ENCODE data around the gene SLC9A9. TPM values are rescaled to one million over a fixed set of nuclear protein-coding genes. Genes with fewer than 3 reads are reported as not detected.

The SLC9A9 gene
- total RNA-seq, 4 donors from 2014 or later: 7.8 to 19.6 (median 13.4) TPM

DNA sequence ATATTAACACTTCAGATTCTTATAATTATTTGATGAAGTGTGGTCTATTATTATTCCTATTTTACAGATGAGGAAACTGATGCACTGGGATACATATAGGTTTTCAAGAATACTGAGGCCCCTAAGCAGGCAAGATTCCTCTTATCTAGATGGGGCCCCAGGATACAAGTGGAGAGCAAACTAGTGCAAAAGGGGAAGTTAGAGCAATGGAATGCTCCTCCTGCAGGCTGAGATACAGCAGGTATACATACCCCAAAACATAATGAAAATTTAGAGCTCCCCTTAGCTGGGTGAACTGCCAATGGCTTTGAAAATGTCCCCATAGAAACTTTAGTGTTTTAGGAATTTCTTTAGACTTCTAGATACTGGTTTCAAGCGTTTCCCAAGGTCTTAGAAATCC, 481.6 kb downstream of the SLC9A9 start:
- Histone ChIP-seq H3K4me3 (replicated peaks in 1 of 3) (no peak overlapping the region), H3K27ac (no peak overlapping the region), H3K9me3 (no peaks in the 10 kb centered on the region), H3K4me1 (peaks cover 0 to 9% of the 10 kb centered on the region in 2 donors), H3K27me3 (no peaks in the 10 kb centered on the region), H3K36me3 (no peaks in the 10 kb centered on the region)
- DNase-seq: no peak
- intact Hi-C loops (cut with DNase I): no loop called here
- WGBS, 2 donors: 85 to 96% methylated on average over 1 of the region's 1 CpG
- TF ChIP-seq CTCF (IDR thresholded peaks at IDR 0.05) (no peak), POLR2A (IDR thresholded peaks at IDR 0.05) (no peak)

DNA sequence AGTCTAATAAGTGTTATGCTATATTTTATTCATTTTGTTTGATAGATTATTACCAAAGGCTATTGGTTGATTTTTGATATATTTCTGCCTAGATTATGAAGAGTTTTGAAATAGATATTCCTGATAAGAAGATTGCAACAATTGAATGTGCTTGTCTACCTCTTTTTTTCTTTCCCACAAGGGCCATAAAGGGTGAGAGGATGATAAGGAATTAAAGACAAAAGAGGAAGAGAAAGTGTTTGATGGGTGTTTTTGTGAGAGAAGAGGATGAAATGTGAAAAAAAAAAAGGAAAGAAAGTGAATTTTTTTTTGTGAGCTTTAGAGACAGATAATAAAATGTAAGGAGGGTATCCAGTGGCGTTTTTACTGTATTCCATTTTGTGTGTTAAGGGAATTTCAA, 484.3 kb downstream of the SLC9A9 start:
- Histone ChIP-seq H3K4me1 (peaks cover 0 to 9% of the 10 kb centered on the region in 2 donors), H3K27ac (no peak overlapping the region), H3K27me3 (no peaks in the 10 kb centered on the region), H3K4me3 (replicated peaks in 1 of 3) (no peak overlapping the region), H3K9me3 (no peaks in the 10 kb centered on the region), H3K36me3 (no peaks in the 10 kb centered on the region)
- 91 to 100% methylated on average over 1 of the region's 1 CpG for WGBS, 2 donors
- no peak for TF ChIP-seq CTCF (IDR thresholded peaks at IDR 0.05)
- TF ChIP-seq POLR2A (IDR thresholded peaks at IDR 0.05): no peak
- intact Hi-C loops (cut with DNase I): no loop called here
- DNase-seq: no peak

DNA sequence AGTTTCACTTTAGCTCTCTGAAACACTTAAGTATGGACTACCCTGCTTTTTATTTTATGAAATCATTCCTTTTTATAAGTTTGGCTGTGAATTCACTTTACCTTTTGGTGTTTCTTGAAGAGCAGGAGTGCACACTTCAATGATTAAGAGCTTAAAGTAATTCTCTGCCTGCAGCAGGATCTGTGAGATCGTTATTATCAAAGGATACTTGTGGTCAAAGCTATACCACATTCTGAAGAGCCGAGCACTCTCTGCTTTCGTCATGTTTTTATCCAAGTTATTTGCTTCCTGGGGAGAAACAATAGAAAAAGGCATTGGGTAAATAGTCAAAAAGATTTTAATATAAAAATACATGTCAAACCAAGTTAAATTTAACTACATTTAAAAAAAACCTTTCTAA, 485.0 kb downstream of the SLC9A9 start:
- Histone ChIP-seq H3K27me3 (no peaks in the 10 kb centered on the region), H3K36me3 (no peaks in the 10 kb centered on the region), H3K9me3 (no peaks in the 10 kb centered on the region), H3K4me1 (peaks cover 0 to 9% of the 10 kb centered on the region in 2 donors), H3K4me3 (replicated peaks in 1 of 3) (no peak overlapping the region), H3K27ac (no peak overlapping the region)
- TF ChIP-seq POLR2A (IDR thresholded peaks at IDR 0.05) (no peak), CTCF (IDR thresholded peaks at IDR 0.05) (no peak)
- WGBS, 2 donors: 30 to 33% methylated on average over 3 of the region's 3 CpGs
- DNase-seq: no peak
- intact Hi-C loops (cut with DNase I): no loop called here

DNA sequence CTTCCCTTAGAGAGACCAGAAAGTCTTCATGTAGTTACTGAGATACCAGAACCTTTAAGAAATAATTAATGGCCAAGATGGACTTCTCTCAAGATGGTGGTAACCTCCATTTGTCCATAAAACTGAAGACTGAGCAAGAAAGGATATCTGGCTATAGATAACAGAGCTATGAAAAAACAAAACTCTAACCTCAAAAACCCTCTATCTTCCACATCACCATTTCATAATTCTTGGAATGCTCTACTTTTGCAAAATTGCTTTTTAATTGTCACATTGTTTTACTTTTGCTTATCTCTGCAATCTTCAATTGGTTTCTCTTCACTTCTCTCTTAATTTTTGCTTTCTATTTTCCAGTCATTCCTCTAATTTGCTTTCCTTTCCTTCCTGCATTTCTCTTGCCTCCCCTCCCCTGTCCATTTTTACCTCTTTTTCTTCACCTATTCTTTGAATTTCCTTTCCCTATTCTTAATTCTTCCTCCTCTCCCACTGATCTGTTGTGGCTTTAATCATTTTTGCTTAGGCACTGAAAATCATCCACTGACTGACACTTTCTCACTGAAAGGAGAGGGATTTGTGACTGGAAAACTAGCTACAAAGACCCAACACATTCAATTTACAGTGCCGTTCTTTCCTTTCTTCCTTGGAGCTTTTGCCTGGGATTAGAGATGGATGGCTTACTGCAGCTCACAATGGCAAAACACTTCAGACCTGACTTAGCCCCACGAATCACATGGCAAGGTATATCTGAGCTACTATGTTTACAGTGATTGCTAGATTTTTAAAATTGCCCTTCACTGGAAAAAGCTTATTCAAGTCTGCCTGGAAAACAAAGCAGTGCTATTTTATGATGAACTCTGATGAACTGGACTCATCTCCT, 485.9 kb downstream of the SLC9A9 start:
- no peak for TF ChIP-seq CTCF (IDR thresholded peaks at IDR 0.05)
- no peak for TF ChIP-seq POLR2A (IDR thresholded peaks at IDR 0.05)
- Histone ChIP-seq H3K4me1 (peaks cover 0 to 9% of the 10 kb centered on the region in 2 donors), H3K27ac (no peak overlapping the region), H3K27me3 (no peaks in the 10 kb centered on the region), H3K9me3 (no peaks in the 10 kb centered on the region), H3K4me3 (replicated peaks in 1 of 3) (no peak overlapping the region), H3K36me3 (no peaks in the 10 kb centered on the region)
- intact Hi-C loops (cut with DNase I): no loop called here
- no peak for DNase-seq
- 73 to 74% methylated on average over 2 of the region's 2 CpGs for WGBS, 2 donors

GRCh38 chr3:143361589-143361988, 486.7 kb downstream of the SLC9A9 start:
- intact Hi-C loops (cut with DNase I): no loop called here
- no peak for DNase-seq
- no peaks in the 10 kb centered on the region for H3K27me3 ChIP-seq
- WGBS, 2 donors: 95 to 98% methylated on average over 2 of the region's 2 CpGs
- peaks cover 0 to 9% of the 10 kb centered on the region in 2 donors for H3K4me1 ChIP-seq
- TF ChIP-seq POLR2A (IDR thresholded peaks at IDR 0.05) (no peak), CTCF (IDR thresholded peaks at IDR 0.05) (no peak)
- H3K27ac ChIP-seq: no peak overlapping the region
- H3K36me3 ChIP-seq: no peaks in the 10 kb centered on the region
- H3K4me3 ChIP-seq (replicated peaks in 1 of 3): no peak overlapping the region
- no peaks in the 10 kb centered on the region for H3K9me3 ChIP-seq

Data from thyroid gland (tissue), 4 donors.